MM.1S (cell line): Measurements from ENCODE around the gene GDPGP1.

Experiments used
- DNase-seq: peaks from one replicate; pipeline ENCODE4 v3.0.0-alpha.2; 2015
- H2AFZ ChIP-seq: fragments of 300-600 bp; sonication (generic); 2 replicates; pipeline ENCODE4 v1.6.0; 2016; ENCODE audit warnings: antibody characterized with exemption, low read length
- H3F3A ChIP-seq: fragments of 300-600 bp; sonication (generic); 2 replicates; pipeline ENCODE4 v1.6.1; 2016; ENCODE audit warnings: mild to moderate bottlenecking, antibody characterized with exemption, low read length, moderate library complexity, mixed read lengths; ENCODE audit not compliant: insufficient read depth
- H3K27ac ChIP-seq: fragments of 300-600 bp; sonication (generic); 2 replicates; pipeline ENCODE4 v1.5.1; 2016; ENCODE audit warnings: mild to moderate bottlenecking, low read length
- H3K27me3 ChIP-seq: fragments of 300-600 bp; sonication (generic); replicated peaks from 2 replicates; pipeline ENCODE4 v1.6.0; 2016; ENCODE audit warnings: low read length; ENCODE audit not compliant: insufficient read depth
- H3K36me3 ChIP-seq: fragments of 300-600 bp; sonication (generic); replicated peaks from 2 replicates; pipeline ENCODE4 v1.6.1; 2016; ENCODE audit warnings: mild to moderate bottlenecking, low read length, mixed read lengths; ENCODE audit not compliant: insufficient read depth
- H3K4me1 ChIP-seq: fragments of 300-600 bp; sonication (generic); 2 replicates; pipeline ENCODE4 v1.6.1; 2016; ENCODE audit warnings: low read length, mixed read lengths
- H3K4me2 ChIP-seq: fragments of 300-600 bp; sonication (generic); 2 replicates; pipeline ENCODE4 v1.6.0; 2016; ENCODE audit warnings: low read depth, low read length
- H3K4me3 ChIP-seq: fragments of 300-600 bp; sonication (generic); 2 replicates; pipeline ENCODE4 v1.5.1; 2016; ENCODE audit warnings: low read length, mixed read lengths
- H3K79me2 ChIP-seq: fragments of 300-600 bp; sonication (generic); 2 replicates; pipeline ENCODE4 v1.6.1; 2016; ENCODE audit warnings: mixed run types, low read length, mixed read lengths
- H3K9ac ChIP-seq: fragments of 300-600 bp; sonication (generic); 2 replicates; pipeline ENCODE4 v1.6.1; 2016; ENCODE audit warnings: low read length, mixed read lengths
- H3K9me2 ChIP-seq: fragments of 300-600 bp; sonication (generic); replicated peaks from 2 replicates; pipeline ENCODE4 v1.6.1; 2016; ENCODE audit warnings: mild to moderate bottlenecking, low read length, mixed read lengths; ENCODE audit not compliant: insufficient read depth
- H3K9me3 ChIP-seq: fragments of 300-600 bp; sonication (generic); replicated peaks from 2 replicates; pipeline ENCODE4 v1.6.1; 2016; ENCODE audit warnings: mild to moderate bottlenecking, low read length, mixed read lengths; ENCODE audit not compliant: insufficient read depth
- H4K20me1 ChIP-seq: fragments of 300-600 bp; sonication (generic); 2 replicates; pipeline ENCODE4 v1.6.1; 2016; ENCODE audit warnings: mild to moderate bottlenecking, low read length, moderate library complexity, mixed read lengths; ENCODE audit not compliant: insufficient read depth
- EZH2 ChIP-seq: fragments of 300-600 bp; sonication (generic); optimal IDR thresholded peaks from 2 replicates; pipeline ENCODE3; 2017; ENCODE audit warnings: low read depth, mild to moderate bottlenecking, antibody characterized with exemption, low read length, mixed read lengths
- EZH2phosphoT487 ChIP-seq: fragments of 300-600 bp; sonication (generic); IDR thresholded peaks from 2 replicates; pipeline ENCODE4 v1.6.1; 2018; ENCODE audit warnings: antibody characterized with exemption, low read length
- TF ChIP-seq, protein P1 (sequence below): fragments of 300-600 bp; sonication (generic); IDR thresholded peaks from 2 replicates; pipeline ENCODE4 v1.5.1; 2016; ENCODE audit warnings: antibody characterized with exemption, low read length, mixed read lengths

Gene GDPGP1

DNA sequence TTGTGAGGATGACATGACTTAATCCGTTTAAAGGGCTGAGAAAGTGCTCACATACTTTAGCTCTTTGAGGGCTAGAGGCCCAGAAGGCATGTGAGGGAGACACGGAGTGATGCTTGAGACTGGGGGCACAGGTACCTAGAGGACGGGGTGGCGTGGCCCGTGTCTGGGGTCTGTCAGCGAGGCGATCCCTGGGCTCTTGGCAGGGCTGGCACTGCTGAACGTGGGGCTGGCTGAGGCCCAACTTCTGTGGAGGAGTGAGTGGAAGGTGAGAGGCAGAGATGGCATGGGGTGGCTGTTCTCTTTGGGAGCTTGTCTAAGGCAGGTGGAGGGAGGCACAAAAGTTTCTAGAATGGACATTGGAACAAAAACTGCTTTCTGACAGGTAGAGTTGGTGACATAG lies 23.4 kb upstream of the GDPGP1 start:
- H3K4me2 ChIP-seq: no peak overlapping the region
- H3K79me2 ChIP-seq: peaks cover 78% of the 10 kb centered on the region
- H3K9me3 ChIP-seq: no peaks in the 10 kb centered on the region
- H3K36me3 ChIP-seq: 0 out of 2 replicates have a peak, but pooled peaks cover 3% of the 10 kb centered on the region
- no peaks in the 10 kb centered on the region for H3K4me1 ChIP-seq
- no peak overlapping the region for H3K4me3 ChIP-seq
- H2AFZ ChIP-seq: no peak overlapping the region
- H3K9ac ChIP-seq: no peak overlapping the region
- no peaks in the 10 kb centered on the region for H3F3A ChIP-seq
- DNase-seq: no peak
- H3K9me2 ChIP-seq: no peaks in the 10 kb centered on the region
- TF ChIP-seq EZH2phosphoT487: no peak
- H4K20me1 ChIP-seq: 0 out of 2 replicates have a peak, but pooled peaks cover 3% of the 10 kb centered on the region
- H3K27me3 ChIP-seq: no peaks in the 10 kb centered on the region
- H3K27ac ChIP-seq: no peak overlapping the region

GRCh38 chr15:90211009-90211408 lies 23.0 kb upstream of the GDPGP1 start:
- no peaks in the 10 kb centered on the region for H3K9me2 ChIP-seq
- 0 out of 2 replicates have a peak, but pooled peaks cover 3% of the 10 kb centered on the region for H3K36me3 ChIP-seq
- H3K4me3 ChIP-seq: no peak overlapping the region
- H4K20me1 ChIP-seq: 0 out of 2 replicates have a peak, but pooled peaks cover 3% of the 10 kb centered on the region
- DNase-seq: no peak
- TF ChIP-seq EZH2 (no peak), EZH2phosphoT487 (no peak)
- TF ChIP-seq, protein P1, sequence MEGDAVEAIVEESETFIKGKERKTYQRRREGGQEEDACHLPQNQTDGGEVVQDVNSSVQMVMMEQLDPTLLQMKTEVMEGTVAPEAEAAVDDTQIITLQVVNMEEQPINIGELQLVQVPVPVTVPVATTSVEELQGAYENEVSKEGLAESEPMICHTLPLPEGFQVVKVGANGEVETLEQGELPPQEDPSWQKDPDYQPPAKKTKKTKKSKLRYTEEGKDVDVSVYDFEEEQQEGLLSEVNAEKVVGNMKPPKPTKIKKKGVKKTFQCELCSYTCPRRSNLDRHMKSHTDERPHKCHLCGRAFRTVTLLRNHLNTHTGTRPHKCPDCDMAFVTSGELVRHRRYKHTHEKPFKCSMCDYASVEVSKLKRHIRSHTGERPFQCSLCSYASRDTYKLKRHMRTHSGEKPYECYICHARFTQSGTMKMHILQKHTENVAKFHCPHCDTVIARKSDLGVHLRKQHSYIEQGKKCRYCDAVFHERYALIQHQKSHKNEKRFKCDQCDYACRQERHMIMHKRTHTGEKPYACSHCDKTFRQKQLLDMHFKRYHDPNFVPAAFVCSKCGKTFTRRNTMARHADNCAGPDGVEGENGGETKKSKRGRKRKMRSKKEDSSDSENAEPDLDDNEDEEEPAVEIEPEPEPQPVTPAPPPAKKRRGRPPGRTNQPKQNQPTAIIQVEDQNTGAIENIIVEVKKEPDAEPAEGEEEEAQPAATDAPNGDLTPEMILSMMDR: no peak
- no peaks in the 10 kb centered on the region for H3K4me1 ChIP-seq
- H3K79me2 ChIP-seq: peaks cover 74% of the 10 kb centered on the region
- H3F3A ChIP-seq: no peaks in the 10 kb centered on the region
- no peak overlapping the region for H2AFZ ChIP-seq
- no peaks in the 10 kb centered on the region for H3K27me3 ChIP-seq
- no peak overlapping the region for H3K4me2 ChIP-seq
- H3K9me3 ChIP-seq: no peaks in the 10 kb centered on the region
- H3K9ac ChIP-seq: no peak overlapping the region
- no peak overlapping the region for H3K27ac ChIP-seq

DNA sequence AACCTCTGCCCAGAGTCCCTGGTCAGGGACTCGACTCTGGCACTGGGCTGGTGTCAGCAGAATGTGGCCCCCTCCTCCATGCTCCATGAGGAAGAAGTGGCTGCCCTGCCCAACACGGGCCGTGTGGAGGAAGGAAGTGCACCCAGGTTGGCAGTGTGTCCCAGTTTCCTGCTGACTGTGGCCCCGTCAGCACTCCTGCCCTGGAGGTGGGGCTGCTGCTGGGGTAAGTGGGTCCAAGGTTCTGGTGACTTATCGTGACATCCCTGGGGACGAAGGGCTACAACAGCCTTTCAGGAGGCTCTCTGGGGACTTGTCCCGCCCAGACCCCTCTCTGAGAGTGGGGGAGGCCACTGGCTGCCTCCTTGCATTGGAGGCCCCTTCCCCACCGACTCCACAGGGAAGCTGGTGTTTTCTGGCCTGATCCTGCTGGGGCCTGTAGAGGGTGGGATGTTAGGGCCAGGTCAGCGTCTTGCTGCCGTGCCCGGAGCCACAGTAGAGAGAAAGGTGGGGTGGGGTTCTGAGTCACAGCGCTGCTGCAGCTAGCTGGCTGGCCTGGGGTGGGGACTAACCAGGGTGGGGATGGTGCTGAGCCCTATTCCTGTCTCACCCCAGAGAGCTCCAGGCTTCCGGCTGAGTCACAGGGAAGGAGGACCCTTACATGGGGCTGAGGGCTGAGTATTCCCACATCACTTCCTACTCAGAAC lies 22.4 kb upstream of the GDPGP1 start:
- Histone ChIP-seq H3K9me2 (no peaks in the 10 kb centered on the region), H3K36me3 (0 out of 2 replicates have a peak, but pooled peaks cover 2% of the 10 kb centered on the region), H3K4me2 (no peak overlapping the region), H3F3A (no peaks in the 10 kb centered on the region), H3K9ac (no peak overlapping the region), H2AFZ (no peak overlapping the region), H3K4me1 (no peaks in the 10 kb centered on the region), H3K27me3 (no peaks in the 10 kb centered on the region), H4K20me1 (0 out of 2 replicates have a peak, but pooled peaks cover under 1% of the 10 kb centered on the region), H3K4me3 (no peak overlapping the region), H3K79me2 (peaks cover 70% of the 10 kb centered on the region), H3K9me3 (no peaks in the 10 kb centered on the region), H3K27ac (no peak overlapping the region)
- DNase-seq: no peak
- TF ChIP-seq EZH2: no peak
- no peak for TF ChIP-seq EZH2phosphoT487
- TF ChIP-seq, protein P1: no peak
